AG04450 (cell line): ENCODE results near the gene LRMDA. TPM values are rescaled to one million over a fixed set of nuclear protein-coding genes. Genes with fewer than 3 reads are reported as not detected.

Experiments
- CTCF ChIA-PET: fragments of 300-600, 350-600 bp; formaldehyde crosslinking; extraction: SDS; loops from one replicate; lab custom pipeline; 2022; ENCODE audit warnings: antibody characterized with exemption, inconsistent platforms; lab: Charles Lee
- POLR2A ChIA-PET: fragments of 350-600 bp; formaldehyde crosslinking; extraction: SDS; loops from one replicate; lab custom pipeline; 2021; ENCODE audit warnings: antibody characterized with exemption, inconsistent platforms; lab: Yijun Ruan, JAX
- DNase-seq: peaks from one replicate; pipeline ENCODE4 v3.0.0-alpha.2; 2011; ENCODE audit warnings: low read depth, low spot score
- H3K27ac ChIP-seq: one replicate; pipeline ENCODE4 v1.5.1; 2012; ENCODE audit warnings: low read depth, low read length, control low read depth
- H3K27me3 ChIP-seq: one replicate; pipeline ENCODE4 v1.6.0; 2012; ENCODE audit warnings: low read length; ENCODE audit not compliant: control insufficient read depth, insufficient read depth
- H3K4me3 ChIP-seq: 2 replicates; pipeline ENCODE4 v1.5.1; 2011; ENCODE audit warnings: mild to moderate bottlenecking, low read depth, low read length, control low read depth
- H3K9me3 ChIP-seq: 2 replicates; pipeline ENCODE4 v1.5.1; 2012; ENCODE audit warnings: low read length; ENCODE audit not compliant: control insufficient read depth, insufficient read depth
- polyA plus RNA-seq: library from polyadenylated mRNA; depleted of rRNA; stranded (reverse); fragments of >200 nt; gene quantifications from 2 replicates; pipeline ENCODE4 v1.2.3, GENCODE V29; 2011
- TF ChIP-seq, protein P1 (sequence below): IDR thresholded peaks from 2 replicates; pipeline ENCODE4 v1.5.1; 2011; ENCODE audit warnings: low read depth, low read length, control low read depth, inconsistent platforms

The LRMDA gene
- polyA plus RNA-seq, 1 experiment, result 0.12 TPM

DNA sequence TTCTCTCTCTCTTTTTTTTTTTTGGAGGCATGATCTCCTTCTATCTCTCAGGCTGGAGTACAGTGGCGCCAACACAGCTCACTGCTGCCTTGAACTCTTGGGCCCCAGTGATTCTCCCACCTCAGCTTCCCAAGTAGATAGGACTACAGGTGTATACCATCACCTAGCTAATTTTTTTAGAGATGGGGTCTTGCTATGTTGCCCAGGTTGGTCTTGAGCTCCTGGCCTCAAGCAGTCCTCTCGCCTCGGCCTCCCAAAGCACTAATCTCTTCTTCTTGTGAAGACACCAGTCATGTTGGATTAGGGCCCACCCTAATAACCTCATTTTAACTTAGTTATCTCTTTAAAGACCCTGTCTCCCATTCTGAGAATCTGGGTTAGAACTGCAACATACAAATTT is 45.6 kb downstream of the LRMDA start:
- ChIA-PET POLR2A (no interaction called here), CTCF (no interaction called here)
- H3K27ac ChIP-seq, result no peak overlapping the region

DNA sequence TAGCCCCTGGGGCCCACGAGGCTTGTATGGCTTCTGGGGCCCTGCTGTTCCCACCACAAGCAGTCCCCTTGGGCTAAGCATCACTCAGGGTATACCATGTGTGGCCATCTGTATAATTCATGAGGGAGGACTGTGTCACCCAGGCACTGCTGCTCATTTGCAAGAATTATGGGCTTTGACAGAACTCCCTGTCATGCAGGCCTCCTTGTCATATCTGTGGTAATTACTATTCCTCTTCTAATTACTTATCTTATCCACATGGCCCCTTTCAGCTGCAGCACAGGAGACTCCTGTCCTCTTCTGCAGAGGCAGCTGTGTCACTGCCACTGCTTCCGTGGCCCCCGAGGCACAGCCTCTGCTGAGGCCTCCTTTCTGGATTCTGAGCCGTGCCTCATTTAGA is 46.3 kb downstream of the LRMDA start:
- CTCF ChIA-PET, result no interaction called here
- no peaks in the 10 kb centered on the region for H3K9me3 ChIP-seq
- no peak overlapping the region for H3K27ac ChIP-seq
- peaks cover 6% of the 10 kb centered on the region for H3K27me3 ChIP-seq
- DNase-seq, result no peak
- POLR2A ChIA-PET, result no interaction called here
- TF ChIP-seq, protein P1, sequence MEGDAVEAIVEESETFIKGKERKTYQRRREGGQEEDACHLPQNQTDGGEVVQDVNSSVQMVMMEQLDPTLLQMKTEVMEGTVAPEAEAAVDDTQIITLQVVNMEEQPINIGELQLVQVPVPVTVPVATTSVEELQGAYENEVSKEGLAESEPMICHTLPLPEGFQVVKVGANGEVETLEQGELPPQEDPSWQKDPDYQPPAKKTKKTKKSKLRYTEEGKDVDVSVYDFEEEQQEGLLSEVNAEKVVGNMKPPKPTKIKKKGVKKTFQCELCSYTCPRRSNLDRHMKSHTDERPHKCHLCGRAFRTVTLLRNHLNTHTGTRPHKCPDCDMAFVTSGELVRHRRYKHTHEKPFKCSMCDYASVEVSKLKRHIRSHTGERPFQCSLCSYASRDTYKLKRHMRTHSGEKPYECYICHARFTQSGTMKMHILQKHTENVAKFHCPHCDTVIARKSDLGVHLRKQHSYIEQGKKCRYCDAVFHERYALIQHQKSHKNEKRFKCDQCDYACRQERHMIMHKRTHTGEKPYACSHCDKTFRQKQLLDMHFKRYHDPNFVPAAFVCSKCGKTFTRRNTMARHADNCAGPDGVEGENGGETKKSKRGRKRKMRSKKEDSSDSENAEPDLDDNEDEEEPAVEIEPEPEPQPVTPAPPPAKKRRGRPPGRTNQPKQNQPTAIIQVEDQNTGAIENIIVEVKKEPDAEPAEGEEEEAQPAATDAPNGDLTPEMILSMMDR, result no peak
- no peak overlapping the region for H3K4me3 ChIP-seq

More for the DNA sequence above, 45.6 kb downstream of the LRMDA start:
- Histone ChIP-seq H3K4me3 (no peak overlapping the region), H3K27me3 (peaks cover 6% of the 10 kb centered on the region), H3K9me3 (no peaks in the 10 kb centered on the region)
- TF ChIP-seq, protein P1, result no peak
- no peak for DNase-seq

DNA sequence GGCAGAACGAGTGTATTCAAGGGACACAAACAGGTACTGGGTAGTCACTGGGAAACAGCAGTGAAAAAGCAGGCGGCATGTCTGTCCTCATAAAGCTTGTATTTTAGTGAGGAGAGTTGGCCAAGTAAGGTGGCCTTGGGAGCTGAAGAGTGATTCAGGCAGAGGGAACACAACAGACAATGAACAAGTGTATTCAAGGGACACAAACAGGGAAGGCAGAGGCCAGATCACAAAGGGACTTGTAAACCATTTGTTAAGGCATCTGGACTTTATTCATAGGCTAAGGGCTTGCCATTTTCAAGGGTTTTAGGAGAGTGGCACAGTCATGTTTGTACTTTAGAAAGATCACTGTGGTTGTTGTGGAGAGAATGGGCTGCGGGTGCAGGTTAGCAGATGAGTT is 49.0 kb downstream of the LRMDA start:
- CTCF ChIA-PET, result no interaction called here
- H3K27me3 ChIP-seq, result peaks cover 3% of the 10 kb centered on the region
- TF ChIP-seq, protein P1, result no peak
- no peak overlapping the region for H3K27ac ChIP-seq
- DNase-seq, result no peak
- no peaks in the 10 kb centered on the region for H3K9me3 ChIP-seq
- no peak overlapping the region for H3K4me3 ChIP-seq
- POLR2A ChIA-PET, result no interaction called here

DNA sequence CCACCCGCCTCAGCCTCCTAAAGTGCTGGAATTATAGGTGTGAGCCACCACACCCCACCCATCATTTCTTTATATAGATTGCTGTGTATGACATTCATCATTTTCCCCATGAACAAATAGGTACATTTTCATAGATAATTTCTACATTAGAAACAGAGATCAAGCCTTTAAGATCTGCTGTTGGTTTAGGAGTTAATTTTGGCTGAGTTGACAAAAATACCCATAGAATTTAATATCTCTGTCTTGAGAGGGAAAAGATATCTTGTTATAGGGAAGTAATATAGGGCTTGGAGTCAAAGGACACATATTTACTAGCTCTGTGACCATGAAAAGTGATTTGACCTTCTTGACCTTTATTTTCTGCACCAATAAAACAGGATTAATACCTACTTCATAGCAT is 51.8 kb downstream of the LRMDA start:
- POLR2A ChIA-PET, result no interaction called here
- TF ChIP-seq, protein P1, result no peak
- CTCF ChIA-PET, result no interaction called here
- Histone ChIP-seq H3K27ac (no peak overlapping the region), H3K27me3 (peaks cover 4% of the 10 kb centered on the region), H3K9me3 (no peaks in the 10 kb centered on the region), H3K4me3 (no peak overlapping the region)
- no peak for DNase-seq

DNA sequence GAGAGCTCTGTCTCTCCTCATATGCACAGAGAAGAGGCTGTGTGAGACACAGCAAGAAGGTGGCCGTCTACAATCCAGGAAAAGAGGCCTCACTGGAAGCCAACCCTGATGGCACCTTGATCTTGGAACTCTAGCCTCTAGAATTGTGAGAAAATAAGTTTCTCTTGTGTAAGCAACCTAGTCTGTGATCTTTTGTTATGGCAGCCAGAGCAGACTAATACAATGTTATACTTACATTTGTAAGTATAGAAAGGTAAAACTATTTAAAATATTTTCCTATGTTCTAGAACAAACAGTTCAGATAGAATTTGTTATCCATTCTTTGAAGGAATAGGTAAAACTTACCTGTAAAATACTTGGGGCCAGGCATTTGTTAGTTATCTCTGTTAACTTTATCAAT is 53.3 kb downstream of the LRMDA start:
- Histone ChIP-seq H3K4me3 (no peak overlapping the region), H3K27me3 (peaks cover 4% of the 10 kb centered on the region), H3K9me3 (no peaks in the 10 kb centered on the region), H3K27ac (no peak overlapping the region)
- POLR2A ChIA-PET, result no interaction called here
- CTCF ChIA-PET, result no interaction called here
- TF ChIP-seq, protein P1, result no peak
- DNase-seq, result no peak
